Limb (tissue), 2 donors: ENCODE measurements around the gene PCP4.
"Not testable (repeated sequence)": the region's sequence is repeated elsewhere in the genome, so short reads cannot be mapped to it uniquely, and the experiment has no call there.

Experiments
- DNase-seq, 2 donors: peaks; one replicate each; pipeline ENCODE4 v3.0.0-alpha.2; 2016; ENCODE audit errors: extremely low spot score in 2 of 2

Gene PCP4

GRCh38 chr21:39863111-39863510 is 4.1 kb upstream of the PCP4 start:
- no peak for DNase-seq

- no peak for DNase-seq
Observed at GRCh38 chr21:39866093-39866492, 1.1 kb upstream of the PCP4 start.

- no peak for DNase-seq
Observed at GRCh38 chr21:39869141-39869818, 2.0 kb downstream of the PCP4 start.

- no peak for DNase-seq
Observed at GRCh38 chr21:39873687-39874086, 6.4 kb downstream of the PCP4 start.

DNA sequence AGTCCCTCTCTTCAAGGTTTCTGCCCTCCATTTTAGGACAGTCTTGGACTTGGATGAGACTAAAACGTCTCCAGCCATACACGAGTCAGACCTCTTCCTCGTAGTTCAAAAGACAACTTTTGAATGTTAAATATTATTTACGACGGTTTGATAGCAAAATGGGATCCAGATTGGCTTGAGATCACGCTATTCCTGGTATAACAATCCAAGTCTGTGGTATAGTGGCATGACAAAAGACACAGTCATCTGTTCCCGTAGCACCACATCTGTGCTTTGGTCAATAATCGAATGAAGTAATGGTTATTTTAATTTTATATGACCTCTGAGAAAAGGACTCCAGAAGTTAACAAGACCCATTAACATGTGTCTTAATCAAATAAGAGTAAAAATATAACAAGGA is 7.0 kb downstream of the PCP4 start:
- no peak for DNase-seq

GRCh38 chr21:39874759-39875158 is 7.5 kb downstream of the PCP4 start:
- DNase-seq: no peak

DNA sequence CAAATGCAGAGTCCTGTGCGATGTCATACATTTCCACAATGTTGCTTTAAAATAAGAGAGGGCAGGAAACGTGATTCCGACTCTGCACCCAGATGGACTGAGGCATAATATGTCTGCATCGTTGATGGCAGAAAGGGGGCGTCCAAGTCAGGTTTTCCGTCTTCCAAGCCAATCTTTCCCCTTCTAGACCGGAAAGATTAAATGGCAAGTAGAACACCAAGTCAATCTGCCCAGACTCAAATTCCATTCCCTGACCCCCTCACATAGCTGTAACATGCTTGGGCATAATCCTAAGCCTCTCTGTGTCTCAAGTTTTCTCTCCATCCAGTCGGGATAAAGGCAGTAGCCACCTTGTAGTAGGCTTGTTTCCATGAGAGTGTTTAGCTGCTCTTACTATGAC is 14.4 kb downstream of the PCP4 start:
- DNase-seq: no peak

DNA sequence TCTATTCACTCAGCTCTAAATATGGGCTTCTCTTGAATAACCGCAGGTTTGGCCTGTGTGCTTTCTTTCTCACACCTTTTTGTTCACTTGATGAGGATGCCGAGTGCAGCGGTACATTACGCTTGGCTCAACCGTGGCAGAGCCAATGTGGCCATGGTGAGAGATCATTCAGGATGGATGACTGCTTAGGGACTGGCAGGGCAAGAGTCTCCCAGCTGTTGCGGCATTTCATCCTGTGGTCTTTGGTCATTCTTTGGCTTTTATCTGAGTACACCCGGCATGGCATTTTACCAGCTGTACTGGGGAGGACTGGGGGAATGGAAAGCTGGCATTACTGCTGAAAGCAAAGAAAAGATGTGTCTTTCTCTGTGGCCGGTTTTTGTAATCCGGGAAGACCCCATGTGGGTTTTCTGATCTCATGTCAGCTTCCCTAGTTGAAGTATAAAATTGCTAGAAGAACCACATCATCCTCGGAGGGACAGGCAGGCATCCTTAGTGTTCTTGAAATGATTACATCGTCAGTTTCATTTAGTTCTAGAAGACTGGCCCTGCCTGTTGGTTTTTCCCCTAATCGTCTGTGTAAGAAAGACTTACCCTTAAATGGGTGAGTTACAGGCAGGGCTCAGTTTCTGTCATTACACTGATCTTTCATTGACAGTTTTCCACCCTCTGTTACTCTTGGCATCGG is 15.1 kb downstream of the PCP4 start:
- no peak for DNase-seq

DNA sequence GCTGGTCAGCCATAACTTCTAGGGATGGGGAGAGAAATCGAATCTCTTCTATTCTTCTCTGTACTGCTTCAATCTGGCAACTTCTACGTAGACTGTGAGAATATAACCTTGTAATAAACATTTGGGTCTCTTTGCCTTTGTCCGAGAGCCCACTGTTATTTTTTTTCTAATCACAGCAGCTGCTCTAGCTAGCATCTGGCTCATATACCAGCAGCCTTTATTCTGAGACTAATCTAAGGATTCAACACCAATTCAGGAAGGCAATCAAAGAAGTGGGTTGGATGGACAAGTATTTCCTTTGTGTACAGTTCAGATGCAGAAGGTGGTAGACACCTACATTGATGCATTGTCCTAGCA is 15.6 kb downstream of the PCP4 start:
- no peak for DNase-seq

- DNase-seq: peak in 1 of 2 donors; percentile 64
Observed at GRCh38 chr21:39885119-39885848, 18.0 kb downstream of the PCP4 start.

DNA sequence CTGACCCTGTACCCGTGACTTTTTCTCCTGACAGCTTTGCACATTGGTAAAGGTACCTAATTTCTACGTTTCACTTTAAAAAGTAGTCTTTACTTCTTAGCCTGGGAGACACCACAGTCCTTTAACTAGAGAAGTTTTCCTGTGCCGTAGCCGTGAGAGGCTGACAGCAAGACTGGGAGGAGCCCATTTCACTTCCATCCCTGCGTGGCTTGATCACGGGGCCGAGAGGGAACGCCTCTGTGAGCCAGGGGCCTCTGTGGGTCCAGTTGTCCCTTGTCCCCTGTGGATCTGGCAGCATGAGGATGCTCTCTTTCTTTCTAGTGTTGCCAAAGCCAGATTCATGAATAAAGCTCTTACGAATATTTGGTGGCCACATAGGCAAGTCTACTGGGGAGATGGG is 21.6 kb downstream of the PCP4 start:
- no peak for DNase-seq

DNA sequence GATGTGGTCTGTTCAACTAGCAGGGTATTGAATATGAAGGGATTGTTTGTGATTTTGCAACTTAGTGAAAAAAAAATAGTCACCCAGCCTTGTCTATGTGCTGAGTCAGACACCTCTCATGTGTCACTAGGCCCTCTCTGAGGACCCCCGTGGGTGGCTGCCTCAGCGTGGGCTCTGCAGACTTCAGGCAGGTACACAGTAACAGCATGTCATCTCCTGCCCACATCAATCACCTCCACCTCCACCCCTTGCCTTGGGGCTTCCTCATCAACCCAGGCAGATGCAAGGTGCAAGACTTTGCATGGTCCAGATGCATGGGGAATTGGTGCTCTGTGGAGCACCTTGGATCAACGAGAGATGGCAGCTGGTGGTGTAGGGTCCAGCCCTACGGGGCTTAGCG is 23.9 kb downstream of the PCP4 start:
- DNase-seq: no peak

DNA sequence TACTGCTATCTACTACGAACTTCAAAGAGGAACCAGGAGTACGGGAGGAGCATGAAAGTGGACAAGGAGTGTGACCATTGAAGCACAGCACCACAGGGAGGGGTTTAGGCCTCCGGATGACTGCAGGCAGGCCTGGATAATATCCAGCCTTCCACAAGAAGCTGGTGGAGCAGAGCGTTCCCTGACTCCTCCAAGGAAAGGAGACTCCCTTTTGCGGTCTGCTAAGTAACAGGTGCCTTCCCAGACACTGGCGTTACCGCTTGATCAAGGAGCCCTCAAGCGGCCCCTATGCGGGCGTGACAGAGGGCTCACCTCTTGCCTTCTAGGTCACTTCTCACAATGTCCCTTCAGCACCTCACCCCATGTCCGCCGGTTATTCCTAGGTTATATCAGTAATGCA is 24.6 kb downstream of the PCP4 start:
- not testable (repeated sequence) for DNase-seq

DNA sequence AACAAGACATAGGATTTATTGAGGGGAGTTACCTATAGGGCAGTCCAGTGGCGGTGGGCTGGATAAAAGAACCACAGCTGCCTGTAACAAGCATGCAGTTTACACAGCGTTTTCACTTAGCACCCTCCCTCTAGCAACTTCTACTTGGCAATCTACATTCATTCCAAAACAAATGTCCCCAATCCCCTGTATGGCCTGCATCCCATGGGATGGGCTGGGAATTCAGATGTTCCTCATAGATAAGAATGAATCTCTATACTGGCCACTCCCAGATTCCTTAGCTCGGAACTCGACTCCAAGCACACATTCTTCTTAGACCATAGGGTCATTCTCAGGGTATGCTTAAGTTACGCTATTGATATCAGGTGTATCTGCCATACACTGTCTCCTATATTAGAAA is 33.3 kb downstream of the PCP4 start:
- no peak for DNase-seq

- no peak for DNase-seq
Observed at GRCh38 chr21:39900911-39901310, 33.7 kb downstream of the PCP4 start.

DNA sequence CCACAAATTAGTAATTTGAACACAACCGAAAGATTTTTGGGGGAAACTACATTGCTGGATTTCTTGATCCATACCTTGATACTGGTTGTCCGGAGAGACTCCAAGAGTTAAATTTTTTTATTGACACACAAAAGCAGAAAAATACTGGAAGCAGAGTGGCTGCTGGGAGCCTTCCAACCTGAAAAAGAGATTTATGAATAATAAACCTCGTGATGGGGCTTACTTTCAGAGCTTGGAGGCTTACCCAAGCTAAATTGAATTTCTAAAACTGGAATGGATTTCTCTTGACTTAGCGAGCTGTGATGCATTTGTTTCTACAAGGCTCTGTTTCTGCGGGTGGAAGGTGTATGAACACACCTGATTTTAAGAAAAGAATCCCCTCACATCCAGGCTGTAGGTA is 35.7 kb downstream of the PCP4 start:
- no peak for DNase-seq

DNA sequence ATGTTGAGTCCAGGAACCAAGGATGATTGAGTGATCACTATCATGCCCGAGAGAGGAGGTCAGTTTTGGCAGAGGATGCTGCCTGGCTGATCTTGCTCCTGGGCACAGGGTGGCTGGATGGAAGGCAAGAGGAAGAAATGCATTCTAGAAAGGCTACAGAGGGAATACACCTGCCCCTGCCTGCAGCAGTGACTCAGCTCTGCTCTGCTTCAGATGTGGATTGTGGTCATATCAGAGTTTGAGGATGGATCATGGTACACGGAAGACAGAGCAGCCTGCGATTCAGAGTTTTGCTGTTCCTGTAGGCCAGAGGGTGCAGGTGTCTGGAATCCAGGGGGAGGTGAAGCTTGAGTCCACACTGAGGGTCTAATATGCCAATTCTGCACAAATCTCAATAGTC is 37.2 kb downstream of the PCP4 start:
- DNase-seq: no peak

DNA sequence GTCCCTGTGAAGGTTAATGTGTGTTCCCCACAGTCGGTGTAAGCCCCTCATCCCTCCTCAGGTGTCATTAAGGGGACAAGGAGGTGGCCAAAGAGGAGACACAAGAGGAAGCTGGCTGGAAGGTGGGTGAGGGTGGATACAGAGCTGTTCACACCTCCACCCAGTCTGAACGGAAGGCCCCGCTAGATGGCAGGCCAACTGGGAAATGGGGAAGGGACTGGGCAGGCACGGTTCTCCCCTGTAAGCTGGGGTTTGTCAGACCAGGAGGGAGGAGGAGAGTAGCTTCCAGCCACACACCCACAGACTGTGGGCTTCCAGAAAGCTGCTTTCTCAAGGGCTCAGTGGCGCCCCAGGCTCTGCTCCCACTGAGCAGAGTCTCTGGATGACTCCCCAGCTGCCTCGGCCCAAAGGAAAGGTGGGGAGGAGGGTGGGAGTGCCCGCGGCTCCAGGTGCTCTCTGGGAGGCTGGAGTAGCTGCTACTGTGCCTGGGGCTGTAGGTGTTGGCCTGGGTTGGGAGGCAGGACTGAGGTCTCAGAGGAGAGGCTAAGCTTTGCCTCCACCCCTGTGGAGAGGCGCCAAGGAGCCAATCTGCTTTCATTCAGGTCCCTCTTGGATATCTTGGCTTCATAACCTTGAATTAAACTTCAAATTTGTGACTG is 41.2 kb downstream of the PCP4 start:
- no peak for DNase-seq

DNA sequence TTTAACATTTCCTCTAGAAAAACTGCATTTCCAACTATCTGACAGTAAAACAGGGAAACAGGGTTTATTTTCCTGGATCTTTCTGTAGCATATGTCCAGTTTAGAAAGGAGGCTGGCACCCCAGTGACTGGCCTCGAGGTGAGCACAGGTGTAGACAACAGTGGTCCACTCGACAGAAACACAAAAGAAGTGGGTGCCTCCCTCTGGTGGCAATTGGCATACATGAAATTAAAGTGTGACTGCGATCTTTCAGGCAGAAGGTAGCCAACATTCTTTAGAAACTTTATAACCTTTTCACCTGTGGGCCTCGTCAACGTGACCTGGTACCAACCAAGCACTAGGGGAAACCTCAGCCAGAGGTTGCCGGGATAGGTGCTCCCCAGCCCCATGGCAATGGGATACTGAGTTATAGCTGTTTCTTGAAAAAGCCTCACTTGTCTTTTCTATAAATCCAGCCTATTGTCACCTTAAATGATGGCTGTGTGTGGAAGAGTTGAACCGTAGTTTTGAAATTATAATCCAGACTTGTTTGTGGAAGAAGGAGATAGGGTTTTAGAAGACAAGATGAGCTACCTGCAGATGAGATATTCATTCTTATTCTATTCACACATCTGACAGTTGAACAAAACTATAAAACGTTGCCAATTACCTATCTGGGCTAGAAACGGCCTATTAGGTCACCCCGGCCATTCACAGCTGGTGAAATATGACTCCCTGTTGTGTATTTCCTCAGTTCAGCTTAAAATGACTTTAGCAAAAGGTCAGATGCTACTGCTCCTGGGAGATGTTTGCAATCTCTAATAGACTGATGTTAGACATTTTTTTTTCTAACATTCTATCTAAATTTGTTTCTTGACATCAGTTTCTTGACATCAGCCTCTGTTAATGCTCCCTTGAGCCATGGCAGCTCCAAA is 44.3 kb downstream of the PCP4 start:
- no peak for DNase-seq

DNA sequence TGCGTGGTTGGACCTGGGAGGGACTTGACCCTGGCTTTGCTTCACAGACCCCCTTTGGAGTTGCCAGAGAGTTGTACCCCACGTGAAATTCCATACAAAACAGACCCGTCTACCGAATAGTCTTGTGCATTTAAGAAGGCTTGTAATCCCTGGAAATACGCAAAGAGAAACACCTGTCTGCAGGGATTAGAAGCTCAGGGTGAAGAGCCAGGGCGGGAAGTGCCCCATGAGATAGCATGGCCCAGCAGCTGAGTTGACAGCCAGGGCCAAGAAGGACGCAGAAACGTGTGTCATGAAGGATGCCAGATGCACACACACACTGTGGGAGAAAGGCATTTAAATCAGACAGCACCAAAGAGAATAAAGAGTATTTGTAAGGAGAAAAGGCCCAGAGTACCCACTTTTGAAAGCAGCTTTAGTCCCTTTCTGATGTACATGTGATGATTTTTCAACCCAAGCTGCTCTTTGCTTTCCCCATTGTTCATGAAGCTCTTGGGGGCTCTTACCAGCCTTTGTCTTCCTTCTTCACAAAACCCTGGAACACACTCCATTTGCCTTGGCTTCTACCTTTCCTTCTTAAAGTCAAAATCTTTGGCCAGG is 46.6 kb downstream of the PCP4 start:
- no peak for DNase-seq

- no peak for DNase-seq
Observed at GRCh38 chr21:39915881-39916280, 48.6 kb downstream of the PCP4 start.
